ENCODE data around the gene GARRE1. TPM values are rescaled to one million over a fixed set of nuclear protein-coding genes. Genes with fewer than 3 reads are reported as not detected.

The GARRE1 gene
- total RNA-seq, 2 experiments from 2014 or later = 7.2 to 8.1 TPM

GRCh38 chr19:34259367-34260095 lies 5.2 kb downstream of the GARRE1 start:
- no peak for DNase-seq
- ChIA-PET POLR2A (no interaction called here), CTCF (interaction anchor here (1.0 kb wide), 1 partner anchor 10 kb away, joined by 3 read pairs; no protein-coding TSS in a partner anchor)
- no peak for ATAC-seq
- no peak overlapping the region for H3K27ac Mint-ChIP-seq
- H3K9me3 Mint-ChIP-seq = no peaks in the 10 kb centered on the region
- H3K4me1 Mint-ChIP-seq (ENCODE audit: low read depth) = peaks cover 35% of the 10 kb centered on the region
- no peaks in the 10 kb centered on the region for H3K27me3 Mint-ChIP-seq
- intact Hi-C loops (cut with micrococcal nuclease) = no loop called here
- H3K36me3 Mint-ChIP-seq (ENCODE audit: low read depth) = peaks cover 7% of the 10 kb centered on the region
- H3K4me3 Mint-ChIP-seq = no peak overlapping the region
- TF ChIP-seq CTCF (IDR thresholded peaks at IDR 0.05) = no peak

GRCh38 chr19:34260771-34261173 lies 6.4 kb downstream of the GARRE1 start:
- Mint-ChIP-seq H3K27me3 (no peaks in the 10 kb centered on the region), H3K36me3 (ENCODE audit: low read depth) (peaks cover 5% of the 10 kb centered on the region), H3K4me1 (ENCODE audit: low read depth) (peaks cover 38% of the 10 kb centered on the region), H3K27ac (no peak overlapping the region), H3K9me3 (no peaks in the 10 kb centered on the region), H3K4me3 (no peak overlapping the region)
- no peak for TF ChIP-seq CTCF (IDR thresholded peaks at IDR 0.05)
- CTCF ChIA-PET = interaction anchor here (0.7 to 1.1 kb wide), 2 partner anchors 11 to 78 kb away, joined by 3 to 4 read pairs; no protein-coding TSS in a partner anchor
- intact Hi-C loops (cut with micrococcal nuclease) = no loop called here
- ATAC-seq = no peak
- POLR2A ChIA-PET = no interaction called here
- DNase-seq = no peak

GRCh38 chr19:34261334-34262109 lies 7.2 kb downstream of the GARRE1 start:
- ATAC-seq (no peak), DNase-seq (no peak)
- H3K27me3 Mint-ChIP-seq = no peaks in the 10 kb centered on the region
- no peak for TF ChIP-seq CTCF (IDR thresholded peaks at IDR 0.05)
- no peak overlapping the region for H3K4me3 Mint-ChIP-seq
- H3K4me1 Mint-ChIP-seq (ENCODE audit: low read depth) = peaks cover 37% of the 10 kb centered on the region
- ChIA-PET POLR2A (no interaction called here), CTCF (interaction anchor here (0.7 to 1.4 kb wide), 3 partner anchors 12 to 77 kb away, joined by 3 to 5 read pairs (median 4); no protein-coding TSS in a partner anchor)
- no peak overlapping the region for H3K27ac Mint-ChIP-seq
- peaks cover 5% of the 10 kb centered on the region for H3K36me3 Mint-ChIP-seq (ENCODE audit: low read depth)
- no peaks in the 10 kb centered on the region for H3K9me3 Mint-ChIP-seq
- intact Hi-C loops (cut with micrococcal nuclease) = no loop called here

DNA sequence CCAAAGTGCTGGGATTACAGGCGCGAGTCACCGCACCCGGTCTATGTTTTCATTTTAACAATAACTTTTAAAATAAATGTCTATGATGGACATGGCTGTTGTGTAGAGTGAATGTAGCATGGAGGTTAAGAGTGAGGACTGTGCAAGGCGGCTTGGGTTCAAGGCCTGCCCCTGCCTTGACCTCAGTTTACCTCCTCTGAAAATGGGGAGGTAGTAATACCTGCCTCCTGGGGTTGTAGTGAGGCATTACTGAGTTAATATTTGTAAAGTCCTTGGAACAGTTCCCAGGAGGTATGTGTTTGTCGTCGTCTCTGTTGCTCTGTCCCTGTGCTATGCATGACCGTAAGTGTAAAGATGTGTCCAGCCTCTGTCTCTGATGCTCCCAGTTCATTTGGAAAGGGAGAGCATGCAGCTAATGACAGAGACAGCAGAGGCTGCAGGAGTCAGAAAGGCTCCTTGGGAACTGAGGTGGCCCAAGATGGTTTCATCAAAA lies 9.4 kb downstream of the GARRE1 start:
- ChIA-PET POLR2A (no interaction called here), CTCF (no interaction called here)
- Mint-ChIP-seq H3K27ac (no peak overlapping the region), H3K9me3 (no peaks in the 10 kb centered on the region), H3K36me3 (ENCODE audit: low read depth) (peaks cover 5% of the 10 kb centered on the region), H3K4me3 (no peak overlapping the region), H3K27me3 (no peaks in the 10 kb centered on the region), H3K4me1 (ENCODE audit: low read depth) (peaks cover 30% of the 10 kb centered on the region)
- no peak for TF ChIP-seq CTCF (IDR thresholded peaks at IDR 0.05)
- DNase-seq = no peak
- ATAC-seq = no peak
- intact Hi-C loops (cut with micrococcal nuclease) = no loop called here

- Mint-ChIP-seq H3K4me1 (ENCODE audit: low read depth) (peaks cover 36% of the 10 kb centered on the region), H3K27ac (no peak overlapping the region), H3K36me3 (ENCODE audit: low read depth) (no peaks in the 10 kb centered on the region), H3K4me3 (no peak overlapping the region), H3K9me3 (no peaks in the 10 kb centered on the region), H3K27me3 (no peaks in the 10 kb centered on the region)
- intact Hi-C loops (cut with micrococcal nuclease) = no loop called here
- TF ChIP-seq CTCF (IDR thresholded peaks at IDR 0.05) = no peak
- ATAC-seq = no peak
- no peak for DNase-seq
- CTCF ChIA-PET = no interaction called here
- POLR2A ChIA-PET = no interaction called here
Observed at GRCh38 chr19:34265221-34265650, 10.9 kb downstream of the GARRE1 start.
